ENCODE results near the gene VEGFB. TPM values are rescaled to one million over a fixed set of nuclear protein-coding genes. Genes with fewer than 3 reads are reported as not detected.

VEGFB gene
- total RNA-seq, 1 donor from 2014 or later = 205 TPM

- H3K27me3 Mint-ChIP-seq (ENCODE audit: unreplicated experiment) = no peaks in the 10 kb centered on the region
- peaks cover 7% of the 10 kb centered on the region for H3K4me1 Mint-ChIP-seq (ENCODE audit: unreplicated experiment)
- H3K27ac Mint-ChIP-seq (ENCODE audit: unreplicated experiment) = no peak overlapping the region
- H3K9me3 Mint-ChIP-seq (ENCODE audit: unreplicated experiment) = no peaks in the 10 kb centered on the region
- H3K4me3 Mint-ChIP-seq (ENCODE audit: unreplicated experiment) = no peak overlapping the region
- TF ChIP-seq, protein P1, sequence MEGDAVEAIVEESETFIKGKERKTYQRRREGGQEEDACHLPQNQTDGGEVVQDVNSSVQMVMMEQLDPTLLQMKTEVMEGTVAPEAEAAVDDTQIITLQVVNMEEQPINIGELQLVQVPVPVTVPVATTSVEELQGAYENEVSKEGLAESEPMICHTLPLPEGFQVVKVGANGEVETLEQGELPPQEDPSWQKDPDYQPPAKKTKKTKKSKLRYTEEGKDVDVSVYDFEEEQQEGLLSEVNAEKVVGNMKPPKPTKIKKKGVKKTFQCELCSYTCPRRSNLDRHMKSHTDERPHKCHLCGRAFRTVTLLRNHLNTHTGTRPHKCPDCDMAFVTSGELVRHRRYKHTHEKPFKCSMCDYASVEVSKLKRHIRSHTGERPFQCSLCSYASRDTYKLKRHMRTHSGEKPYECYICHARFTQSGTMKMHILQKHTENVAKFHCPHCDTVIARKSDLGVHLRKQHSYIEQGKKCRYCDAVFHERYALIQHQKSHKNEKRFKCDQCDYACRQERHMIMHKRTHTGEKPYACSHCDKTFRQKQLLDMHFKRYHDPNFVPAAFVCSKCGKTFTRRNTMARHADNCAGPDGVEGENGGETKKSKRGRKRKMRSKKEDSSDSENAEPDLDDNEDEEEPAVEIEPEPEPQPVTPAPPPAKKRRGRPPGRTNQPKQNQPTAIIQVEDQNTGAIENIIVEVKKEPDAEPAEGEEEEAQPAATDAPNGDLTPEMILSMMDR (IDR thresholded peaks at IDR 0.05) = no peak
- no peak for DNase-seq (ENCODE audit: extremely low spot score, unreplicated experiment)
- no peaks in the 10 kb centered on the region for H3K36me3 Mint-ChIP-seq (ENCODE audit: unreplicated experiment)
Measured at GRCh38 chr11:64210301-64211020, 23.9 kb upstream of the VEGFB start.

GRCh38 chr11:64211181-64211872, 23.1 kb upstream of the VEGFB start:
- H3K4me3 Mint-ChIP-seq (ENCODE audit: unreplicated experiment) = no peak overlapping the region
- TF ChIP-seq, protein P1 (IDR thresholded peaks at IDR 0.05) = no peak
- no peaks in the 10 kb centered on the region for H3K27me3 Mint-ChIP-seq (ENCODE audit: unreplicated experiment)
- H3K9me3 Mint-ChIP-seq (ENCODE audit: unreplicated experiment) = no peaks in the 10 kb centered on the region
- DNase-seq (ENCODE audit: extremely low spot score, unreplicated experiment) = no peak
- H3K36me3 Mint-ChIP-seq (ENCODE audit: unreplicated experiment) = no peaks in the 10 kb centered on the region
- no peak overlapping the region for H3K27ac Mint-ChIP-seq (ENCODE audit: unreplicated experiment)
- H3K4me1 Mint-ChIP-seq (ENCODE audit: unreplicated experiment) = peaks cover 7% of the 10 kb centered on the region

GRCh38 chr11:64216879-64217278, 17.5 kb upstream of the VEGFB start:
- H3K27ac Mint-ChIP-seq (ENCODE audit: unreplicated experiment) = no peak overlapping the region
- H3K27me3 Mint-ChIP-seq (ENCODE audit: unreplicated experiment) = no peaks in the 10 kb centered on the region
- no peak overlapping the region for H3K4me3 Mint-ChIP-seq (ENCODE audit: unreplicated experiment)
- H3K4me1 Mint-ChIP-seq (ENCODE audit: unreplicated experiment) = no peaks in the 10 kb centered on the region
- H3K36me3 Mint-ChIP-seq (ENCODE audit: unreplicated experiment) = no peaks in the 10 kb centered on the region
- H3K9me3 Mint-ChIP-seq (ENCODE audit: unreplicated experiment) = no peaks in the 10 kb centered on the region
- no peak for DNase-seq (ENCODE audit: extremely low spot score, unreplicated experiment)
- TF ChIP-seq, protein P1 (IDR thresholded peaks at IDR 0.05) = no peak

DNA sequence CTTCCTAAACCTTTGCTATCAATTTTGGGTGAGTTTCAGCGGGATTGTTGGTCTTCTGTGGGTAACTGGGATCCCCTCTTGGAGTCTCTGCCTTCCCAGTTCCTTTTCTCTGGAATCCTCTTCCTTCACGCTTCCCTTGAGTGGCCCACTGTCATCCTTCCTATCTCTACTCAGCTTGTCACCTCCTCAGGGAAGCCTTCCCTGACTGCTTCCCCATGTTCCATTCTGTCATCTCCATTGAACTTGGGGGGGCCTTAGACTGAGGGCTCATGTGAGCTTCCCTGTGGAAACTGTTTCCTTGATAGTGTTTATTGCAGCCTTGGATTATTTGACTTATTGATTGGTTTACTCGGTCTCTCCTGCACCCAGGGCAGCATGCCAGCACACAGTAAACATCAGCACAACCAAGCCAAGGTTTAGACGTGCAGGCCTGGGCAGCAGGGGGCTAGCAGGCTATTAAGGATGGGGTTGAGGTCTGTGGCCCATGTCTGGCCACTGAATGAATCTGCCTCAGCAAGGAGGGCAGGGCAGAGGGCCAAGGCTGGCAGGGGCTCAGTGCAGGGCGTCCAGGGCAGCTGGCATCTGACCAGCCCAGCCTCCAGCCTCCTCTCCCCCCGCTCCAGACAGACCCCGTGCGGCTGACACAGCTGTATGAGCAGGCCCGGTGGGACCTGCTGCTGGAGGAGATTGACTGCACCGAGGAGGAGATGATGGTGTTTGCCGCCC, 15.6 kb upstream of the VEGFB start:
- Mint-ChIP-seq H3K27me3 (ENCODE audit: unreplicated experiment) (no peaks in the 10 kb centered on the region), H3K4me3 (ENCODE audit: unreplicated experiment) (no peak overlapping the region), H3K4me1 (ENCODE audit: unreplicated experiment) (no peaks in the 10 kb centered on the region), H3K9me3 (ENCODE audit: unreplicated experiment) (no peaks in the 10 kb centered on the region), H3K27ac (ENCODE audit: unreplicated experiment) (no peak overlapping the region), H3K36me3 (ENCODE audit: unreplicated experiment) (no peaks in the 10 kb centered on the region)
- DNase-seq (ENCODE audit: extremely low spot score, unreplicated experiment) = no peak
- TF ChIP-seq, protein P1 (IDR thresholded peaks at IDR 0.05) = no peak

- Mint-ChIP-seq H3K4me3 (ENCODE audit: unreplicated experiment) (no peak overlapping the region), H3K27ac (ENCODE audit: unreplicated experiment) (no peak overlapping the region), H3K27me3 (ENCODE audit: unreplicated experiment) (no peaks in the 10 kb centered on the region), H3K36me3 (ENCODE audit: unreplicated experiment) (no peaks in the 10 kb centered on the region), H3K4me1 (ENCODE audit: unreplicated experiment) (peaks cover 2% of the 10 kb centered on the region), H3K9me3 (ENCODE audit: unreplicated experiment) (no peaks in the 10 kb centered on the region)
- TF ChIP-seq, protein P1 (IDR thresholded peaks at IDR 0.05) = no peak
- DNase-seq (ENCODE audit: extremely low spot score, unreplicated experiment) = no peak
Measured at GRCh38 chr11:64219354-64219684, 15.1 kb upstream of the VEGFB start.
